ENCODE data around the gene CYP26B1.

GRCh38 chr2:72103161-72103560, 44.5 kb downstream of the CYP26B1 start:
- TF ChIP-seq POLR2A (IDR thresholded peaks at IDR 0.05; ENCODE audit: low read depth, low read length) = no peak
- no peak for TF ChIP-seq TAF1 (IDR thresholded peaks at IDR 0.05; ENCODE audit: borderline replicate concordance, low read depth, low read length)

All from GM12892 (cell line).